Parathyroid adenoma (tissue), 2 donors: ENCODE data around the gene SP140L.
"Not testable (repeated sequence)": the region's sequence is repeated elsewhere in the genome, so short reads cannot be mapped to it uniquely, and the experiment has no call there.

Experiments
- H2AFZ ChIP-seq: fragments of 300-600 bp; sonication (generic); one replicate; pipeline ENCODE4 v1.7.0; 2017; ENCODE audit warnings: antibody characterized with exemption, mild to moderate bottlenecking
- H3K27ac ChIP-seq: fragments of 300-600 bp; sonication (generic); one replicate; pipeline ENCODE4 v1.7.0; 2017
- H3K27me3 ChIP-seq: fragments of 300-600 bp; sonication (generic); one replicate; pipeline ENCODE4 v1.7.0; 2017; ENCODE audit warnings: low read length; ENCODE audit not compliant: control insufficient read depth, insufficient read depth
- H3K36me3 ChIP-seq: fragments of 300-600 bp; sonication (generic); one replicate; pipeline ENCODE4 v1.7.0; 2017; ENCODE audit warnings: low read length; ENCODE audit not compliant: control insufficient read depth, insufficient read depth
- H3K4me1 ChIP-seq: fragments of 300-600 bp; sonication (generic); one replicate; pipeline ENCODE4 v1.7.0; 2017; ENCODE audit warnings: control low read depth
- H3K4me2 ChIP-seq: fragments of 300-600 bp; sonication (generic); one replicate; pipeline ENCODE4 v1.7.0; 2017; ENCODE audit warnings: low read length
- H3K4me3 ChIP-seq: fragments of 300-600 bp; sonication (generic); one replicate; pipeline ENCODE4 v1.7.0; 2017; ENCODE audit warnings: low read depth, low read length
- H3K79me2 ChIP-seq: fragments of 300-600 bp; sonication (generic); one replicate; pipeline ENCODE4 v1.7.0; 2017; ENCODE audit warnings: control low read depth
- H3K9ac ChIP-seq: fragments of 300-600 bp; sonication (generic); one replicate; pipeline ENCODE4 v1.7.0; 2017; ENCODE audit warnings: mild to moderate bottlenecking
- H3K9me3 ChIP-seq: fragments of 300-600 bp; sonication (generic); one replicate; pipeline ENCODE4 v1.7.0; 2017; ENCODE audit warnings: low read length; ENCODE audit not compliant: control insufficient read depth
- CTCF ChIP-seq: fragments of 300-600 bp; sonication (generic); IDR thresholded peaks from one replicate; pipeline ENCODE4 v1.7.0; 2017; ENCODE audit warnings: antibody characterized with exemption, mild to moderate bottlenecking
- donor health status: primary hyperparathyroidism.

Gene SP140L

GRCh38 chr2:230408244-230408842, 81.3 kb downstream of the SP140L start:
- Histone ChIP-seq H3K9ac (no peak overlapping the region), H3K79me2 (no peaks in the 10 kb centered on the region), H3K36me3 (no peaks in the 10 kb centered on the region), H3K4me3 (no peak overlapping the region), H3K27ac (peak overlapping the region; percentile 60), H3K9me3 (no peaks in the 10 kb centered on the region), H3K4me2 (no peak overlapping the region), H3K4me1 (peaks cover 4% of the 10 kb centered on the region), H2AFZ (no peak overlapping the region), H3K27me3 (no peaks in the 10 kb centered on the region)
- no peak for TF ChIP-seq CTCF

DNA sequence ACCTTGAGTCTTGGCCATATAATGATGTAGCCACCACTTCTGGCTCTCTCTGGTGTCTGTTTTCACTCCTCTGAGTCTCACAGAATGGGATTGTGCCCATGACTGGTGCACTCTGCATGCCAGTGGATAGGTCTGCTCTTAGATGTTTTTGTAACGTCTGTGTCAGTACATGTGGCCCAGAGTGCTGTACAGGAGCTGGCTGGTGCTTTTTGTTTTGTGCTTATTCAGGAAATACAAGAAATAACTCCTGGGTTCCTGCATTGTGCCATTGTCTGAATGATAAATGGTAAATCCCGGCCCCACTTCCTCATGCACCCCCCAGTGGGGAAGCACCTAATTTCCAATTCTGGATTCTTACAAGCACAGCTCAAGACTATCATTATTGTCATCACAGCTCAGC, 82.3 kb downstream of the SP140L start:
- H3K4me2 ChIP-seq, H3K9me3 ChIP-seq, H3K79me2 ChIP-seq, H3K36me3 ChIP-seq, H3K4me1 ChIP-seq, H3K4me3 ChIP-seq, H2AFZ ChIP-seq, H3K9ac ChIP-seq, H3K27me3 ChIP-seq: not testable (repeated sequence)
- peak overlapping the region; percentile 60 for H3K27ac ChIP-seq

DNA sequence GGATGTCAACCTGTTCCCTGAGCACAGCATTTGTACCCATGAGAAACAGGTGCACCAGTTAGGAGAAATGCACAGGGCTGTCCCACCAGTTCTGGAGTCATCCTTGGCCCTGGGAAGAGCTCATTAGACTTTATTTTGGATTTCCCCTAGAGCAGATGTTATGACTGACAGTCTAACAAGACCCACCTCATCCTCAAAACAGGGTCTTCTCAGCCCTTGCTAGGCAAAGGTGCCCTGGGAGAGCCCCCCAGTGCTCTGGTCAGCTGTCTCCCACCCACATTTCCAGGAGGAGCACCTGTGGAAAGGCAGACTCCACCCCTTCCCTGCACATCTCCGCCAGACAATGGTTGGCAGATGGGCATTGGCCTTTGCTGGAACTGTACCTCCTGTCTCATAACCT, 83.3 kb downstream of the SP140L start:
- no peak overlapping the region for H2AFZ ChIP-seq
- H3K27ac ChIP-seq: no peak overlapping the region
- no peak for TF ChIP-seq CTCF
- no peaks in the 10 kb centered on the region for H3K36me3 ChIP-seq
- no peak overlapping the region for H3K4me3 ChIP-seq
- no peak overlapping the region for H3K9ac ChIP-seq
- H3K4me2 ChIP-seq: no peak overlapping the region
- H3K27me3 ChIP-seq: no peaks in the 10 kb centered on the region
- H3K9me3 ChIP-seq: no peaks in the 10 kb centered on the region
- H3K4me1 ChIP-seq: peaks cover 4% of the 10 kb centered on the region
- H3K79me2 ChIP-seq: no peaks in the 10 kb centered on the region

- peaks cover 4% of the 10 kb centered on the region for H3K4me1 ChIP-seq
- H3K79me2 ChIP-seq: no peaks in the 10 kb centered on the region
- TF ChIP-seq CTCF: no peak
Observed at GRCh38 chr2:230410861-230411569, 84.0 kb downstream of the SP140L start.

GRCh38 chr2:230411570-230412370, 84.8 kb downstream of the SP140L start:
- no peaks in the 10 kb centered on the region for H3K9me3 ChIP-seq
- H3K9ac ChIP-seq: no peak overlapping the region
- no peak for TF ChIP-seq CTCF
- H3K4me1 ChIP-seq: peaks cover 11% of the 10 kb centered on the region
- peak overlapping the region; percentile 66 for H3K4me2 ChIP-seq
- peak overlapping the region; percentile 85 for H3K4me3 ChIP-seq
- H3K27me3 ChIP-seq: no peaks in the 10 kb centered on the region
- H3K27ac ChIP-seq: peak overlapping the region; percentile 74
- peak overlapping the region; percentile 86 for H2AFZ ChIP-seq
- H3K36me3 ChIP-seq: no peaks in the 10 kb centered on the region
- H3K79me2 ChIP-seq: no peaks in the 10 kb centered on the region

More at GRCh38 chr2:230410861-230411569, 84.0 kb downstream of the SP140L start:
- H3K36me3 ChIP-seq: no peaks in the 10 kb centered on the region
- peak overlapping the region; percentile 85 for H3K4me3 ChIP-seq
- H3K4me2 ChIP-seq: peak overlapping the region; percentile 66
- H3K9ac ChIP-seq: no peak overlapping the region
- peak overlapping the region; percentile 86 for H2AFZ ChIP-seq
- peak overlapping the region; percentile 74 for H3K27ac ChIP-seq
- no peaks in the 10 kb centered on the region for H3K9me3 ChIP-seq
- H3K27me3 ChIP-seq: no peaks in the 10 kb centered on the region
